ENCODE data around the gene ZNF750. TPM values are rescaled to one million over a fixed set of nuclear protein-coding genes. Genes with fewer than 3 reads are reported as not detected.

Gene ZNF750
- total RNA-seq, 1 donor from 2014 or later = under 0.01 TPM

DNA sequence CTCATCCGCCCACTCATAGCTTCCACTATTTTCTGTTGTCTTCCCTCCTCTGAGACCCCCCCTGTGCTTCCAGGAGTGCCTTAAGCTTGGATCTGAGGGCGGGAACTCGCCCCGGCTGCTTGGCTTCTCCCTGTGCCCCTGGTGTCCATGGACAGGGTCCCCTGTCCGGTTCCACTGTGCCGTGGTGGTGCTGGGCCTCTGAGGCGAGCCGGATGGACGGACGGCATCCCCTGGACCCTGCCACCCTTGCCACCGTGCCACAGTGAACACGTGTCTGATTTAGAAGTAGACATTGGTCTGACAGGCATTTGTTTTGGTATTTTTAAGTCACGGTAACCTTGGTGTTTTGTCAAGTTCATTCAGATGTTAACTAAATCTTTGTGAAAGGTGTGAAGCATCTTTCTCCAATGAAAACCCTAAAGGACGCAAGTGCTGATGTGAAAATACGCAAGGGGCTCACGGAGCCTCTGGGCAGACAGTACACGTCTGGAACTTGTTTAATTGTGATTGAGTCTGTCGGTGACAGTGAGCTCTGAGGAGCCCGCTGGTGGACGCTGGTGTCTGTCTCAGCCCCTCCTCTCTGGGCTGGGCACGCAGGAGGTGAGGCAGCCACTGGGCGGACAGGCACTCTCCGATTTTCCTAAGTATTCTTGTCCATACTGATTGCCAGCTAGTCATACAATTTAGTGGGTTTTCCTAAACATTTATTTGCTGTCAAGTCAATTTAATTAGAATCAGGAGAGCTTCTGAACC lies 26.3 kb downstream of the ZNF750 start:
- DNase-seq (ENCODE audit: low read depth in 2 of 2) = no peak

DNA sequence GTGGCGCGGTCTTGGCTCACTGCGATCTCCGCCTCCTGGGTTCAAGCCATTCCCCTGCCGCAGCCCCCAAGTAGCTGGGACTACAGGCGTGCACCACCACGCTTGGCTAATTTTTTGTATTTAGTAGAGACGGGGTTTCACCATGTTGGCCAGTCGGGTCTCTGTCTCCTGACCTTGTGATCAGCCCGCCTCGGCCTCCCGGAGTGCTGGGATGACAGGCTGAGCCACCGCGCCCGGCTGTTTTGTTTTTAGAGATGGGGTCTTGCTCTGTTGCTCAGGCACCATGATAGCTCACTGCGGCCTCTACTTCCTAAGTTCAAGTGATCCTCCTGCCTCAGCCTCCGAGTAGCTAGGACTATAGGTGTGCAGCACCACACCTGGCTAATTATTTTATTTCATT lies 27.2 kb downstream of the ZNF750 start:
- DNase-seq (ENCODE audit: low read depth in 2 of 2) = no peak

DNA sequence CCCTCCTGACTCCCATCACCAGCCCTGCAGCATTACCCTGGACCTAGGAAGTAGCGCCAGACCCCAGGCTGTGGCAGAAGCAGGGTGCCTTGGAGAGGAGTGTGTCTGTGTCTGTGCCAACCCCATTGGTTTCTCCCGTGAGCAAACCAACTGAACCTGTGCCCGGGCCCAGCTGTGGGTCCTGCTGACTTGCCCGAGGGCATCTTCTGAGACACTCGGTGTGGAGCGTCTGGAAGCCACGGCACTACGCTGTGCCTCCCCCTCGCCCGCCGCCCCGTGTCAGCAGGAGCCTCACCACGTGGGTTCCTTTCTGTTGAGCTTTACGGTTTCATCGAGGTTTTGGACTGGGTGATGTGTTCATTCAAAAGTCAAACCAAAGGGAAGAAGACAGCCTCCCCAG lies 27.8 kb downstream of the ZNF750 start:
- DNase-seq (ENCODE audit: low read depth in 2 of 2) = no peak

GRCh38 chr17:82810644-82811430 lies 29.0 kb downstream of the ZNF750 start:
- DNase-seq (ENCODE audit: low read depth in 2 of 2) = peak; percentile 25 to 66

DNA sequence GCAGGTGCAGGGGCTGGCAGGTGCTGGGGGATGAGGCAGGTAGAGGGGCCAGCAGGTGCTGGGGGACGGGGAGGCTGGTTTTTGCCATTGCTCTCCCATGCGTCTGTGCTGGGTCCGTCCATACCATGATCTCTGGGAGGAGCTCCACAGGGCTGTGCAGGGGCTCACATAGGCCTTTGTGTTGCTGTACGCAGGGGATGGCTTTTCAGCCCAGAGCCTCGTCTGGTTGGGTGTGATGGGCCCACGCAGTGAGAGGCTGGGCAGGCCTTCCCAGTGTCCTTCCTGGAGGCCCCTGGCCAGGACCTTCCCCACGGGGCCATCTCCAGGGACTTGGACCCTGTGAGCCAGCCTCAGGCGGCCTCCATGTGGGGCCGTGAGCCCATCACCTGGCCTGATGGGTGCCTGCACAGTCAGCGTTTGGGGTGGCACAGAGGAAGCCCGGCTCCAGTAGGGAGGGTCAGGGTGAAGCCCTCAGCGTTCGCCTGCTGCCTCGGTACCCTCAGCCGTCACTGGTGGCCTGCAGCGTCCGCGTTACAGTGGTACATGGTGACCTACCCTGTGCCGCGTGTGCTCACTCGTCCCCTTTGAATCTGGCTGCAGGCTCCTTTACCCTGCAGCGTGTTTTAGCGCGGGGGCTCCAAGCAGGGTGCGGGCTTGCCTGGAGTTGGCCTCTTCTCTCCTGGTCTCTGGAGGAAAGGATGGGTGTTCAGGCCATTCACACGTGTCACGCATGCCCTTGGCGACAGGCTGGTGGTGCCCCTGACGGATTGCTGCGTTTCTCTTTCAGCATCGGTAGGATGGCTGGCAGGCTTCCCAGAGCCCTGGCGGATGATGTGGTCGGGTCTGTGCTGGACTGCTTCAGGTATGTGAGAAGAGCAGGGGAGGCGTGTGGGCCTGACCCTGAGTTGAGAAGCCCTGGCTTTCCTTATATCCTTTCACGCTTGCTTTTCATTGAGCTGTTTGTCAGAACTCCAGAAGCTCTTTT lies 30.6 kb downstream of the ZNF750 start:
- DNase-seq (ENCODE audit: low read depth in 2 of 2) = no peak

GRCh38 chr17:82808006-82808405 lies 31.8 kb downstream of the ZNF750 start:
- DNase-seq (ENCODE audit: low read depth in 2 of 2) = no peak

GRCh38 chr17:82807562-82807961 lies 32.3 kb downstream of the ZNF750 start:
- DNase-seq (ENCODE audit: low read depth in 2 of 2) = peak in 1 of 2 donors; percentile 25

GRCh38 chr17:82807101-82807500 lies 32.7 kb downstream of the ZNF750 start:
- no peak for DNase-seq (ENCODE audit: low read depth in 2 of 2)

GRCh38 chr17:82806645-82807044 lies 33.2 kb downstream of the ZNF750 start:
- no peak for DNase-seq (ENCODE audit: low read depth in 2 of 2)

GRCh38 chr17:82805823-82806222 lies 34.0 kb downstream of the ZNF750 start:
- DNase-seq (ENCODE audit: low read depth in 2 of 2) = no peak

DNA sequence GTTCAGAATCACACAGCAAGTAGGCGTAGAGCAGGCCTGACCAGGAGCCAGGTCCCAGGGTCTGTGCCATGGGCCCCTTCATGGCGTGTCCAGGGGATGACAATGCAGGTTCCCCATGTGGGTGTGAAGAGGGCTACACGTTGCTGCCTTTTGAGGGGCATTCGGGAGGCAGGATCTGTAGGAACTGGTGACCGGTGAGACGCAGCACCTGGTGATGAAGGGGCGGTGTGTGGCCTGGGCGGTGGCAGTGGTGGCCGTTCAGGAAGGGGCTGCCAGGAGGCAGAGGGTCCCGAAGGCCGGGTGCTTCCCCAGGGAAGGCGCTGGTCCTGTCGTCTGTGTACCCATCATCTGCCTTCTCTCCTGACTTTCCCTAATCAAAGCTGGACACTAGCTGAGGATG lies 34.6 kb downstream of the ZNF750 start:
- no peak for DNase-seq (ENCODE audit: low read depth in 2 of 2)

DNA sequence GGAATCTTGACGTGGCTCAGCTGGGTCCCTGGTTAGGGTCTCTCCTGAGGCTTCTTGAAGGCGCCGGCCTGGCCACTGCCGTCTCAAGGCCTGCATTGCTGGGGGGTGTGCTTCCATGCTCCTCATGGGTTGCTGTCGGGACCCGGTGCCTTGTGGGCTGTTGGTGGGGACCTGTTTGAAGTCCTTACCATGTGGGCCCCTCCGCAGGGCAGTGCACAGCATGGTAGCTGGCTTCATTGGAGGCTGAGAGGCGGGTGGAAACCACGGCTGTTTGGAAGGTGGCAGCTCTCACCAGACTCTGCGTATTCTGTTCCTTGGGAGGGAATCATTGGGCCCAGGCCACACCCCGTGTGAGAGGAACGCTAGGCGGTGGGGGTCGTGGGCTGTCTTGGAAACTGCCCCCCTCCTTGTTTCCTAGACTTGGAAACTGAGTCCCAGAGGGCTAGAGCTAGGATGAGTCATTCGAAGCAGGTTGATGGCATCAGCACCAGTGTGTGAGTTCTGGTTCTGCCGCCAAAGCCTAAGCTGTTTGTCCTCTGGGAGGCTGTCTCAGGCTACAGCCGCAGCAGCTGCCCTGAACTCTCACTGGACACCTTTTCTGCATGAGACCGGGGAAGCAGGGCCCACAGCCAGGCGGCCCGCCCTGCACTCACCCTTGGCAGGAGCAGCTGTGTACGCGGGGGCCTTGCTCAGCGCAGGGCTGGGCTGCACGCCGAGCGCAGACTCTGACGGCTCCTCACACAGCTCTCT lies 35.2 kb downstream of the ZNF750 start:
- peak; percentile 31 to 36 for DNase-seq (ENCODE audit: low read depth in 2 of 2)

GRCh38 chr17:82803606-82804005 lies 36.2 kb downstream of the ZNF750 start:
- DNase-seq (ENCODE audit: low read depth in 2 of 2) = no peak

GRCh38 chr17:82803185-82803584 lies 36.6 kb downstream of the ZNF750 start:
- DNase-seq (ENCODE audit: low read depth in 2 of 2) = no peak

GRCh38 chr17:82802075-82802780 lies 37.6 kb downstream of the ZNF750 start:
- peak in 1 of 2 donors; percentile 33 for DNase-seq (ENCODE audit: low read depth in 2 of 2)

- no peak for DNase-seq (ENCODE audit: low read depth in 2 of 2)
These were observed 38.3 kb downstream of the ZNF750 start for GRCh38 chr17:82801377-82801970.

GRCh38 chr17:82800885-82801284 lies 38.9 kb downstream of the ZNF750 start:
- no peak for DNase-seq (ENCODE audit: low read depth in 2 of 2)

GRCh38 chr17:82799591-82799990 lies 40.2 kb downstream of the ZNF750 start:
- no peak for DNase-seq (ENCODE audit: low read depth in 2 of 2)

DNA sequence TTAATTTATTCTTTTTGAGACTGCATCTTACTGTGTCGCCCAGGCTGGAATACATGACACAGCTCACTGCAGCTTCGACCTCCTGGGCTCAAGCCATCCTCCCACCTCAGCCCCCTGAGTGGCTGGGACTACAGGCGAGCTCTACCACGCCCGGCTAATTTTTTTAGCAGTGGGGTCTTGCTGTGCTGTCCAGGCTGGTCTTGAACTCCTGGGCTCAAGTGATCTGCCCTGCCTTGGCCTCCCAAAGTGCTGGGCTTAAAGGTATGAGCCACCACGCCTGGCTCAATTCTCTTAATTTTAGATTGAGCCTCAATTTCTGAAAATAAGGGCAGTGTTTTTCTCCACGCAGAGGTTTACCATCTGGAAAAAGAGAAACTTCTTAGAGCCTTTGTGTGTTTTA lies 41.1 kb downstream of the ZNF750 start:
- no peak for DNase-seq (ENCODE audit: low read depth in 2 of 2)

GRCh38 chr17:82797061-82797460 lies 42.8 kb downstream of the ZNF750 start:
- no peak for DNase-seq (ENCODE audit: low read depth in 2 of 2)
